ENCODE data around the gene RNF144A. TPM values are rescaled to one million over a fixed set of nuclear protein-coding genes. Genes with fewer than 3 reads are reported as not detected.
A peak's percentile ranks its signal among the peaks of the same experiment; 100 is the strongest.

RNF144A gene
- polyA plus RNA-seq, 3 donors: 0.30 to 0.68 (median 0.48) TPM

DNA sequence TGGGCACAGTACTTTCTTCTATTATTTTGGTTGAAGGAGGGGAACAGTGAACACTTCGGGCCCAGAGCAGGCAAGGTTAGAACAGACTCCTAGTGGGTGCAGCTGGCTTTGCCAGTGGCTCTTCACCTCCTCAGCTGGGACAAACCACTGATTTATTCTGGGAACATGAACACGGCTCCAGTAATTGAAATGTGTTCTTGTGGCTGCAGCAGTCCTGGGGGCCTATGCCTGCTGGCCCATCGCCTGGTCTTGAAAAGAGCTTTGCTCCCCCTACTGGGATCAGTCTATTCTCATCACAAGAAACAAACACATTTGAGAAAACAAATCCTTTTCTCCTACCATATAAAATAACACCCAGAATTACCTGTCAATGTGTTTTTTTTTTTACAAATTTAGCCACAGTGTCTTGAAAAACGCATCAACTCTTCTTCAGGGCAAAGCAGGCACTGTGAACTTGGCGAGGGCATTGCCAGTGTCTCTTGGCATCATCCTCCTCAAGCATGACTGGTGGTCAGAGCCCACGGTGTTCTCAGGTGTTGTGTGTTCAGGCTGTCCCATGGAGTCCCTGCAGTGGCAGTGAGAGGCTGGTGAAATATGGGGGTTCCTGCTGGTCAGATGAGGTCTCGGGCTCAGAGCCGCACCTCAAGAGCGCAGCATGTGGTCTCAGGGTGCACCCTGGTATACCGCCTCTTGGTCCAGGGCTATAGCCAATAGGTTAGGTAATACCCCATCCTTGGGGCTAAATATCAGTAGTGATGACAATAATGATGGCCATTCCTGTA lies 51.3 kb downstream of the RNF144A start:
- no peak overlapping the region for H3K4me3 Mint-ChIP-seq
- intact Hi-C loops (cut with micrococcal nuclease): no loop called here
- H3K4me1 Mint-ChIP-seq: no peaks in the 10 kb centered on the region
- H3K27me3 ChIP-seq (ENCODE audit: control insufficient read depth in 2 of 2, insufficient read depth in 2 of 2, low read length in 2 of 2): no peaks in the 10 kb centered on the region
- no peaks in the 10 kb centered on the region for H3K9me3 ChIP-seq (replicated peaks in 1 of 2; ENCODE audit: control insufficient read depth in 1 of 2, insufficient read depth in 1 of 2, low read length in 2 of 2)
- no peak overlapping the region for H3K27ac ChIP-seq (ENCODE audit: low read depth in 1 of 2, low read length in 2 of 2)
- peak overlapping the region in 1 of 7 donors; percentile 53 for H3K27ac Mint-ChIP-seq
- no peak overlapping the region for H3K9ac ChIP-seq (ENCODE audit: insufficient read depth, low read length, poor library complexity, severe bottlenecking)
- WGBS (ENCODE audit: insufficient coverage): 90% methylated on average over 8 of the region's 10 CpGs
- peaks cover 7 to 10% of the 10 kb centered on the region in 2 donors for H3K36me3 Mint-ChIP-seq
- H3K9me3 Mint-ChIP-seq: peaks cover 0 to 6% (median 0%) of the 10 kb centered on the region in 7 donors
- H3K36me3 ChIP-seq (replicated peaks in 1 of 2; ENCODE audit: control insufficient read depth in 1 of 2, insufficient read depth in 2 of 2, low read length in 2 of 2): no peaks in the 10 kb centered on the region
- H4K20me1 ChIP-seq (ENCODE audit: insufficient read depth, low read length): no peaks in the 10 kb centered on the region
- no peak overlapping the region for H3K4me3 ChIP-seq (replicated peaks in 1 of 3; ENCODE audit: low read depth in 2 of 3, low read length in 3 of 3)
- TF ChIP-seq, protein P1, sequence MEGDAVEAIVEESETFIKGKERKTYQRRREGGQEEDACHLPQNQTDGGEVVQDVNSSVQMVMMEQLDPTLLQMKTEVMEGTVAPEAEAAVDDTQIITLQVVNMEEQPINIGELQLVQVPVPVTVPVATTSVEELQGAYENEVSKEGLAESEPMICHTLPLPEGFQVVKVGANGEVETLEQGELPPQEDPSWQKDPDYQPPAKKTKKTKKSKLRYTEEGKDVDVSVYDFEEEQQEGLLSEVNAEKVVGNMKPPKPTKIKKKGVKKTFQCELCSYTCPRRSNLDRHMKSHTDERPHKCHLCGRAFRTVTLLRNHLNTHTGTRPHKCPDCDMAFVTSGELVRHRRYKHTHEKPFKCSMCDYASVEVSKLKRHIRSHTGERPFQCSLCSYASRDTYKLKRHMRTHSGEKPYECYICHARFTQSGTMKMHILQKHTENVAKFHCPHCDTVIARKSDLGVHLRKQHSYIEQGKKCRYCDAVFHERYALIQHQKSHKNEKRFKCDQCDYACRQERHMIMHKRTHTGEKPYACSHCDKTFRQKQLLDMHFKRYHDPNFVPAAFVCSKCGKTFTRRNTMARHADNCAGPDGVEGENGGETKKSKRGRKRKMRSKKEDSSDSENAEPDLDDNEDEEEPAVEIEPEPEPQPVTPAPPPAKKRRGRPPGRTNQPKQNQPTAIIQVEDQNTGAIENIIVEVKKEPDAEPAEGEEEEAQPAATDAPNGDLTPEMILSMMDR (IDR thresholded peaks at IDR 0.05): no peak
- no peak overlapping the region for H2AFZ ChIP-seq (ENCODE audit: insufficient read depth, low read depth, low read length, poor library complexity, severe bottlenecking)
- H3K27me3 Mint-ChIP-seq (ENCODE audit: low read depth in 3 of 3): peaks cover 0 to 2% (median 0%) of the 10 kb centered on the region in 3 donors
- DNase-seq: no peak
- no peak overlapping the region for H3K4me2 ChIP-seq (replicated peaks; ENCODE audit: extremely low read depth, low read length, poor library complexity, severe bottlenecking)
- H3K4me1 ChIP-seq (ENCODE audit: control insufficient read depth in 1 of 2, insufficient read depth in 2 of 2, low read length in 2 of 2): no peaks in the 10 kb centered on the region
- no peaks in the 10 kb centered on the region for H3K79me2 ChIP-seq (ENCODE audit: insufficient read depth, low read length)

DNA sequence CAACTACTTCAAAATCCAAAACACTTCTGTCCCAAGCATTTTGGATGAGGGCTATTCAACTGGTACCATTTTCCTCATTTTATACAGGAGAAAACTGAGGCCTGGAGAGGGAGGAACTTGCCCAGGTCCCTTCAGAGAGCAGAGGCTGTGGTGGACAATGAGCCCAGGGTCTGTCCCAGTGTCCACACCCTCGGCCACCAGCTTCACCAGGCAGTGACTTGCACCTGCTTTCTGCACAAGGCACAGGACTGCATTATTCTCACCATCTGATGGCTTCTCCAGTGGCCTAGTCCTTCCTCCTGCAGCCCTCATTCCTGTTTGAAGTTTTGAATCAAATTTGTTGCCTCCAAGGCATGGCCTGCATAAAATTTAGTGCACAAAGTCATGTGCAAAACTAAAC lies 53.3 kb downstream of the RNF144A start:
- no peaks in the 10 kb centered on the region for H3K9me3 ChIP-seq (replicated peaks in 1 of 2; ENCODE audit: control insufficient read depth in 1 of 2, insufficient read depth in 1 of 2, low read length in 2 of 2)
- TF ChIP-seq, protein P1 (IDR thresholded peaks at IDR 0.05): no peak
- H3K36me3 ChIP-seq (replicated peaks in 1 of 2; ENCODE audit: control insufficient read depth in 1 of 2, insufficient read depth in 2 of 2, low read length in 2 of 2): no peaks in the 10 kb centered on the region
- H3K4me3 ChIP-seq (replicated peaks in 1 of 3; ENCODE audit: low read depth in 2 of 3, low read length in 3 of 3): no peak overlapping the region
- Mint-ChIP-seq H3K4me3 (no peak overlapping the region), H3K4me1 (no peaks in the 10 kb centered on the region), H3K27ac (no peak overlapping the region), H3K9me3 (peaks cover 0 to 6% (median 0%) of the 10 kb centered on the region in 7 donors), H3K36me3 (peaks cover 7 to 12% of the 10 kb centered on the region in 2 donors), H3K27me3 (ENCODE audit: low read depth in 3 of 3) (peaks cover 0 to 2% (median 0%) of the 10 kb centered on the region in 3 donors)
- no peaks in the 10 kb centered on the region for H3K27me3 ChIP-seq (ENCODE audit: control insufficient read depth in 2 of 2, insufficient read depth in 2 of 2, low read length in 2 of 2)
- H3K27ac ChIP-seq (ENCODE audit: low read depth in 1 of 2, low read length in 2 of 2): no peak overlapping the region
- H3K4me1 ChIP-seq (ENCODE audit: control insufficient read depth in 1 of 2, insufficient read depth in 2 of 2, low read length in 2 of 2): no peaks in the 10 kb centered on the region
- H4K20me1 ChIP-seq (ENCODE audit: insufficient read depth, low read length): no peaks in the 10 kb centered on the region
- intact Hi-C loops (cut with micrococcal nuclease): no loop called here
- DNase-seq: no peak
- H3K79me2 ChIP-seq (ENCODE audit: insufficient read depth, low read length): no peaks in the 10 kb centered on the region
- H2AFZ ChIP-seq (ENCODE audit: insufficient read depth, low read depth, low read length, poor library complexity, severe bottlenecking): no peak overlapping the region
- H3K4me2 ChIP-seq (replicated peaks; ENCODE audit: extremely low read depth, low read length, poor library complexity, severe bottlenecking): no peak overlapping the region
- no peak overlapping the region for H3K9ac ChIP-seq (ENCODE audit: insufficient read depth, low read length, poor library complexity, severe bottlenecking)
- WGBS (ENCODE audit: insufficient coverage): 83% methylated on average over 1 of the region's 1 CpG

Data from CD14-positive monocyte (primary cell).